Cardiac fibroblast (primary cell): ENCODE data around the gene SLC9A5.

ENCODE experiments used
- DNase-seq, 2 donors: peaks; one replicate each; pipeline versions ENCODE4 v3.0.0 to v3.0.0-alpha.2; 2010; ENCODE audit warnings: low read depth in 2 of 2
- H3K4me3 ChIP-seq, 2 donors: replicated peaks in 1 of 2; 1 replicate in 1 of 2; 2 replicates in 1 of 2; pipeline ENCODE4 v1.5.1; 2011; ENCODE audit warnings: low read depth in 2 of 2, low read length in 2 of 2, mild to moderate bottlenecking in 2 of 2, moderate library complexity in 1 of 2
- TF ChIP-seq, protein P1 (sequence below): IDR thresholded peaks from one replicate; pipeline ENCODE4 v1.5.1; 2011; ENCODE audit warnings: low read depth, mild to moderate bottlenecking, low read length, inconsistent platforms

SLC9A5 gene

DNA sequence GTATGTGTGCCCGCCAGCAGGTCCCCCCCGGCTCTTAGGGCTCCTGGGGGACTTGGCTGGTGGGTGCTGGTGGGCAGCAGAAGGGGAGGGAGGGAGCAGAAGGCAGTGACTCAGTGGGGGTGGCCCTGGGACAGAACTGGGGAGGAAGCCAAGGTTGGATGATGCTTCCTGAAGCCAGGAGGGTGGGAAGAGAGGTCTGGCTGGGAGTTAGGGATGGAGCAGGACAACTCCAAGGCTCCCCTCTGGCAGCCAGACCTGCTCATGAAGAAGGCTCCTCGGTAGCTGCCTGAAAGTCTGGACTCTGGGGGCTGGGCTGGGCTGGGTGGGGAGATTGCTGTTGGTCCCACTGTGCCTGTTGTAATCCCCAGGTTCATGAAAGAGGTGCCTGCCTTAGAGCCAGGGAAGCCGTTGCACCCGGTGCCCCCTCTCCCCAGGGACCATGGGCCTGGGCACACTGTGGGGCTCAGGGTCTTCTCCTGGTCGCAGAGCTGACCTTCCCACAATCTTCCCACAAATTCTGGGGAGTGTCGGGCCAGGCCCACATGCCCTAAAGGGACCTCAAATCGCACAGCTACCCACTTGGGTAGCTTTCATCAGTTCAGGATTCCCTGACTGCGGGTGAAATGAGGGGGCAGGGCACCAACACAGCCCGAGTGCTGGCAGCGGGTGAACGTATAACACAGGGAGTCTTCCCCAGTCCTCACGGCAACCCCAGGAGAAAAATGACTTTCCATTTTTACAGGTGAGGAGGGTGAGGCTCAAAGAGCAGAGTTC, 29.4 kb downstream of the SLC9A5 start:
- H3K4me3 ChIP-seq, result peak overlapping the region; percentile 36 to 50
- peak; percentile 76 for DNase-seq
- TF ChIP-seq, protein P1, sequence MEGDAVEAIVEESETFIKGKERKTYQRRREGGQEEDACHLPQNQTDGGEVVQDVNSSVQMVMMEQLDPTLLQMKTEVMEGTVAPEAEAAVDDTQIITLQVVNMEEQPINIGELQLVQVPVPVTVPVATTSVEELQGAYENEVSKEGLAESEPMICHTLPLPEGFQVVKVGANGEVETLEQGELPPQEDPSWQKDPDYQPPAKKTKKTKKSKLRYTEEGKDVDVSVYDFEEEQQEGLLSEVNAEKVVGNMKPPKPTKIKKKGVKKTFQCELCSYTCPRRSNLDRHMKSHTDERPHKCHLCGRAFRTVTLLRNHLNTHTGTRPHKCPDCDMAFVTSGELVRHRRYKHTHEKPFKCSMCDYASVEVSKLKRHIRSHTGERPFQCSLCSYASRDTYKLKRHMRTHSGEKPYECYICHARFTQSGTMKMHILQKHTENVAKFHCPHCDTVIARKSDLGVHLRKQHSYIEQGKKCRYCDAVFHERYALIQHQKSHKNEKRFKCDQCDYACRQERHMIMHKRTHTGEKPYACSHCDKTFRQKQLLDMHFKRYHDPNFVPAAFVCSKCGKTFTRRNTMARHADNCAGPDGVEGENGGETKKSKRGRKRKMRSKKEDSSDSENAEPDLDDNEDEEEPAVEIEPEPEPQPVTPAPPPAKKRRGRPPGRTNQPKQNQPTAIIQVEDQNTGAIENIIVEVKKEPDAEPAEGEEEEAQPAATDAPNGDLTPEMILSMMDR, result no peak

DNA sequence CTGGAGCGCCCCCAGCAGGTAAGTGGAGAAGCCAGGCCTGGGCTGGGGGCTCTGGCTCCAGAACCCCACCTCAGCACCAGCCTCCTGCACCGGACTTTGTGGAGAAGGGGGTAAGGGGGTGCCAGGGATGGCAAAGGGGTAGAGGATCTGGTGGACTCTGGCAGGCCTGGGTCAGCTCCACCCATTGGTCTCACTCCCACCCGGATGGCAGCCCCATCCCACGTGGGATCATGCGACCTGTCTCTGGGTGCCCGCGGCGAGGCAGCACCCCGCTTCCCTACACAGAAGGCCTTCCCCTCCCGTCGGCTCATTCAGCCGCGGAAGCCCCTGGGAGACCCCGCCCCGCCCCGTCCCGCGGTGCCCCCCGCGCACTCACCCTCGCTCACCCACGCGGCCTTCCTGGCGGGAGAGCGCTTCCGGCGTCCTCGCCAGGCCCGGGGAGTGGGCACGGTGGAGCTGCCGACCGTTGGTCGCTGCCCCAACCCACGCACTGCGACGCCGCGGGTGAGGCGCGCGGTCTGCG, 30.1 kb downstream of the SLC9A5 start:
- H3K4me3 ChIP-seq, result peak overlapping the region; percentile 36 to 50
- no peak for DNase-seq
- TF ChIP-seq, protein P1, result peak; percentile 11

DNA sequence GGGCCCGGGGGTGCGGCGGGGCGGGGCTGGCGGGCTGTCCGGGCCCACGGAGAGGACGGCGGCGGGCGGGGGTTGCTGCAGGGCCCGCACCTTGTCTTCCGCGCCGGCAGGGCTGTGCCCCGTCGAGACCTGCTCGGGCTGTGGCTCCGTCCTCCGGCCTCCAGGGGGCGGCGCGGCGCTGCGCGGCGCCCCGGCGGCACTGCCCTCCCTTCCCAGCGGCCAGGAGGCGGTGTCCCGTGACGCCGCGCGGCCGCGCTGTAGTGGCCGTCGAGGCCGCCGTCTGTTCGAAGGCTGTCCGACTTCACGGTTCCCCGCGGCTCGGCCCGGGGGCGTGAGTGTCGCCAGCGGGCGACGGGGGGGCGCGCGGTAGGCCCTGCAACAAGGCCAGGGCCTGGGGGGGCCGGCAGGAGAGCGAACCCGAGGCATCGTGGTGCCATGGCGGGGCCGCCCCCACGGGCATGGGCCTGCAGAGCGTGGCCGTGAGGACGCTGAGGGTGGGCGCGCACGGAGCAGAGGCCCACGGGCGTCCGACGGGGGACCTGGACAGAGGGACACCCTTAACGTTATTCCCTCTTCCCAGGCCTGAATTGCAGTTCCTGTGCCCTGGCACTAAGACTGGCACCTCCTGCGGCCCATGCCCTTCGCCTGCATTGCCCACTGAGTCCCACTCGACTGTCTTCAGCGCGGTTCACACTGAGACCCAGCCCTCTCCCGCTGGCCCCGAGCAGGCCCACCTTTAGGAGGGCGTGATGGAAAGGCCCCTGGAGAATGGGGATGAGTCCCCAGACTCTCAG, 30.7 kb downstream of the SLC9A5 start, which contains the start of gene PLEKHG4:
Gene PLEKHG4, plus strand, starts transcription at position 237 of the 794 bp plus-strand sequence. Its CDS starts 513 bp downstream, at position 750.
- peak within 1 kb of the TSS; percentile 36 to 50 for H3K4me3 ChIP-seq
- peak; percentile 53 to 68 for DNase-seq
- TF ChIP-seq, protein P1, result peak; percentile 27

DNA sequence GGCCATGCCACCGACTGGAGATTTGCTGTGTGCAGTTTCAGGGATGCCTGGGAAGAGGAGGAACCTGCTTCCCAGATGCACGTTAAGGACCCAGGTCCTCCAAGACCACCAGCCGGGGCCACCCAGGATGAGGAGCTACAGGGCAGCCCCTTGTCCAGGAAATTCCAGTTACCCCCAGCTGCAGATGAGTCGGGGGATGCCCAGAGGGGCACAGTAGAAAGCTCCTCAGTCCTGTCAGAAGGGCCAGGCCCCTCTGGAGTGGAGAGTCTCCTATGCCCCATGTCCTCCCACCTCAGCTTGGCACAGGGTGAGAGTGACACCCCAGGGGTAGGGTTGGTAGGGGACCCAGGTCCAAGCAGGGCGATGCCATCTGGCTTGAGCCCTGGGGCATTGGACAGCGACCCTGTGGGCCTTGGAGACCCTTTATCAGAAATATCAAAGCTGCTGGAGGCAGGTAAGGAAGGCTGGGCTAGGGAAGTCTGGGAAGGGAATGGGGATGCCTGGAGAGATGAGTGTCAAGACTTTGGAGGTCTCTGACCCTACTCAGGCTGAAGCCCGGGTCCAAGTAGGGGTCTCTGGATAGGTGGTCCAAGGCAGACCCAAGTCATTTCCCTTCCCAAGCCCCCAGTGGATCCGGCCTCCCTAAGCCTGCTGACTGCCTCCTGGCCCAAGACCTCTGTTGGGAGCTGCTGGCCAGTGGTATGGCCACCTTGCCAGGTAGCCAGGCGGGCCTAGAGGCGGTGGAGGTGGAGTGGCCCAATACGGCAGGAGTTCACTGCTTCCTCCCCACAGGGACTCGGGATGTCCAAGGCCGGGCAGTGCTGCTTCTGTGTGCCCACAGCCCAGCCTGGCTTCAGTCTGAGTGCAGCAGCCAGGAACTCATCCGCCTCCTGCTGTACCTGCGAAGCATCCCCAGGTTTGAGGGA, 31.6 kb downstream of the SLC9A5 start:
- H3K4me3 ChIP-seq, result no peak overlapping the region
- TF ChIP-seq, protein P1, result no peak

DNA sequence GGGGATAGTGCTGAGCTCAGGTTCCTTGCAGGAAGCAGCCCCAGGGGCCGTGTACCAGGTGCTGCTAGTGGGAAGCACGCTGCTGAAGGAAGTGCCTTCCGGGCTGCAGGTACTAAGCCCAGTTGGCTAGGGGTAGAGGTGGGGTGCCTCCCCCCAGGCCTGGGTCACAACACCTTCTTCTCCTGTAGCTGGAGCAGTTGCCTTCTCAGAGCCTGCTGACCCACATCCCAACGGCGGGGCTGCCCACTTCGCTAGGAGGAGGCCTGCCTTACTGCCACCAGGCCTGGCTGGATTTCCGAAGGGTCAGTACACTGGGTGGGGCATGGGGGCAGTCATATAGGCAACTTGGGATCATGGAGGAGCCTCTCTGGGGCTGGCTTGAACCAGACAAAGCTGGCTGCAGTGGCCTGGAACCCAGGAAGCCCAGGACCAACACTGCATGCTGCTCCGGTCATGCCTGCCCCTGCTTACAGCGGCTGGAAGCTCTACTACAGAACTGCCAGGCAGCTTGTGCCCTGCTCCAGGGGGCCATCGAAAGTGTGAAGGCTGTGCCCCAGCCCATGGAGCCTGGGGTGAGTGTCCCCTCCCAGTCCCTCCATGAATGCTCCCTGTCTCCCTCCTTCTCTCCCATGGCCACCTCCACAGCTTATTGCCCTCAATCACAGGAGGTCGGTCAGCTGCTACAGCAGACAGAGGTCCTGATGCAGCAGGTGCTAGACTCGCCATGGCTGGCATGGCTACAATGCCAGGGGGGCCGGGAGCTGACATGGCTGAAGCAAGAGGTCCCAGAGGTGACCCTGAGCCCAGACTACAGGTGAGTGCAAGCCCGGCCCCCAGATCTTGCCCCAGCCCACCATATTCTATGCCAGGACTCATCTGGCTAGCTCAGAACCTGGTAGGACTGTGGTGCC, 33.0 kb downstream of the SLC9A5 start:
- TF ChIP-seq, protein P1, result no peak
- no peak overlapping the region for H3K4me3 ChIP-seq
- DNase-seq, result no peak

More for the DNA sequence above, 31.6 kb downstream of the SLC9A5 start:
- DNase-seq, result no peak
